ENCODE data around the gene SPATA31C1.

DNA sequence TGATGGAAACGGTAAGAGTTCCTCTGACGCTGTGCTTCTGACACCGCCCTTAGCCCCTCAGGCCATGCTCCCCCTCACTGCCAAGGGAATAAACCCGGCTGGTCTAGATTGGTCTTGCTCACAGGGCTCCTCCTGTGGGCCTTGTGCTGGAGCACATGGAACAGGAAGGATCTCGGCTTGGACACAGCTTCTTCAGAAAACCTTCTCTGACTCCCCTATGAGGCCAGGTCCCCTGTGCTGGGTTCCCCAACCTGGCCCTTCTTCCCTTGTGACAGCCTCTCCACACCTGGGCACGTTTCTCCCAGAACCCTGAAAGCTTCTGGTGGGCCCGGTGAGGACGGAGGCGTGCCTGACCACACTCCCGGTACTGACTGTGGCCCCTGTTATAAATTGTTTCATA lies 26.9 kb upstream of the SPATA31C1 start:
- TF ChIP-seq, protein P1, sequence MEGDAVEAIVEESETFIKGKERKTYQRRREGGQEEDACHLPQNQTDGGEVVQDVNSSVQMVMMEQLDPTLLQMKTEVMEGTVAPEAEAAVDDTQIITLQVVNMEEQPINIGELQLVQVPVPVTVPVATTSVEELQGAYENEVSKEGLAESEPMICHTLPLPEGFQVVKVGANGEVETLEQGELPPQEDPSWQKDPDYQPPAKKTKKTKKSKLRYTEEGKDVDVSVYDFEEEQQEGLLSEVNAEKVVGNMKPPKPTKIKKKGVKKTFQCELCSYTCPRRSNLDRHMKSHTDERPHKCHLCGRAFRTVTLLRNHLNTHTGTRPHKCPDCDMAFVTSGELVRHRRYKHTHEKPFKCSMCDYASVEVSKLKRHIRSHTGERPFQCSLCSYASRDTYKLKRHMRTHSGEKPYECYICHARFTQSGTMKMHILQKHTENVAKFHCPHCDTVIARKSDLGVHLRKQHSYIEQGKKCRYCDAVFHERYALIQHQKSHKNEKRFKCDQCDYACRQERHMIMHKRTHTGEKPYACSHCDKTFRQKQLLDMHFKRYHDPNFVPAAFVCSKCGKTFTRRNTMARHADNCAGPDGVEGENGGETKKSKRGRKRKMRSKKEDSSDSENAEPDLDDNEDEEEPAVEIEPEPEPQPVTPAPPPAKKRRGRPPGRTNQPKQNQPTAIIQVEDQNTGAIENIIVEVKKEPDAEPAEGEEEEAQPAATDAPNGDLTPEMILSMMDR (conservative IDR thresholded peaks at IDR 0.05; ENCODE audit: low read depth, low read length) = no peak
- TF ChIP-seq EZH2 (IDR thresholded peaks at IDR 0.05; ENCODE audit: low read length, unreplicated experiment) = no peak
- TF ChIP-seq EZH2phosphoT487 (IDR thresholded peaks at IDR 0.05; ENCODE audit: borderline replicate concordance, low read length) = no peak

All from PC-3 (cell line).